Memory B cell (primary cell): ENCODE measurements around the gene PTH.
A peak's percentile ranks its signal among the peaks of the same experiment; 100 is the strongest.

Experiments
- ATAC-seq: fragments of 150-1000 bp; cut with Tn5 transposase; 2 replicates; pipeline ENCODE4 v1.10.0; 2021; ENCODE audit warnings: low read depth, mild to moderate bottlenecking, moderate library complexity
- DNase-seq, 2 donors: peaks; one replicate each; pipeline ENCODE4 v3.0.0; 2022; ENCODE audit warnings: low spot score in 2 of 2
- H3K27ac Mint-ChIP-seq: one replicate; pipeline ENCODE4 v1.8.0; 2022; ENCODE audit warnings: mild to moderate bottlenecking, moderate library complexity, mixed read lengths
- H3K27me3 Mint-ChIP-seq: one replicate; pipeline ENCODE4 v1.8.0; 2022; ENCODE audit warnings: mixed read lengths
- H3K36me3 Mint-ChIP-seq: one replicate; pipeline ENCODE4 v1.8.0; 2022; ENCODE audit warnings: mild to moderate bottlenecking, mixed read lengths
- H3K4me1 Mint-ChIP-seq: one replicate; pipeline ENCODE4 v1.8.0; 2022; ENCODE audit warnings: mixed read lengths
- H3K4me3 Mint-ChIP-seq: one replicate; pipeline ENCODE4 v1.8.0; 2022; ENCODE audit warnings: mild to moderate bottlenecking, moderate library complexity, mixed read lengths
- H3K9me3 Mint-ChIP-seq: one replicate; pipeline ENCODE4 v1.8.0; 2022; ENCODE audit warnings: mixed read lengths

Gene PTH

DNA sequence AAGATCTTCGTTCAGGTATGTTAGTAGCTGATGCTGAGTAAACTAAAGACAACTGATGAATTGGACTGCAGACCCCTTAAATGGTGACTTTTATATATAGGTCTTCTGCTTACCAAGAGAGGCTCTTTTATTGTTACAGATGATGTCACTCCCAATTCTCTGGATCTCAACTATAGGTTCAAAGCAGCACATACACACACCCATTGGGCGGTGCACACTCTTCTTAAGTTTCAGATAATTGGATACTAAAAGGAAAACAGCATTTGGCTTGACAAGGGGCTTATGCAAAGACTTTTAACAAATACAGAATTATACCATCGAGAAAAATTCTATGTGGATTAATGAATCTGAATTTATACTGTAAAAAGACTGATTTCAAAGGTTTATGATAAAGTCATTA lies at the start of gene PTH:
TSS of gene PTH (minus strand) at position 69 of the 400 bp plus-strand sequence. CDS start 3,142 bp downstream, outside the sequence.
- Mint-ChIP-seq H3K36me3 (peaks cover 2% of the 10 kb centered on the region), H3K4me3 (no peak within 1 kb of the TSS), H3K27ac (no peak within 1 kb of the TSS), H3K27me3 (peaks cover 12% of the 10 kb centered on the region), H3K4me1 (no peaks in the 10 kb centered on the region), H3K9me3 (peaks cover 3% of the 10 kb centered on the region)
- DNase-seq, result no peak
- ATAC-seq, result no peak

DNA sequence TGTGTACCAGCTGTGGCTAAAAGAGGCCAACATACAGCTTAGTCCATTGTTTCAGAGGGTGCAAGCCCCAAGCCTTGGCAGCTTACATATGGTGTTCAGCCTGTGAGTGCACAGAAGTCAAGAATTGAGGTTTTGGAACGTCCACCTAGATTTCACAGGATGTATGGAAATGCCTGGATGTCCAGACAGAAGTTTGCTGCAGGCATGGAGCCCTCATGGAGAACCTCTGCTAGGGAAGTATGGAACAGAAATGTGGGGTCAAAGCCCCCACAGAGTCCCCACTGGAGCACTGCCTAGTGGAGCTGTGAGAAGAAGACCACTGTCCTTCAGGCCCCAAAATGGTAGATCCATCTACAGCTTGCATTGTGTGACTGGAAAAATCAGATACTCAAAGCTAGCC lies 42.2 kb upstream of the PTH start:
- no peak for DNase-seq
- no peak for ATAC-seq
- peaks cover 17% of the 10 kb centered on the region for H3K9me3 Mint-ChIP-seq
- no peak overlapping the region for H3K27ac Mint-ChIP-seq
- no peak overlapping the region for H3K4me3 Mint-ChIP-seq
- peaks cover 5% of the 10 kb centered on the region for H3K36me3 Mint-ChIP-seq
- peaks cover 6% of the 10 kb centered on the region for H3K27me3 Mint-ChIP-seq
- H3K4me1 Mint-ChIP-seq, result no peaks in the 10 kb centered on the region

DNA sequence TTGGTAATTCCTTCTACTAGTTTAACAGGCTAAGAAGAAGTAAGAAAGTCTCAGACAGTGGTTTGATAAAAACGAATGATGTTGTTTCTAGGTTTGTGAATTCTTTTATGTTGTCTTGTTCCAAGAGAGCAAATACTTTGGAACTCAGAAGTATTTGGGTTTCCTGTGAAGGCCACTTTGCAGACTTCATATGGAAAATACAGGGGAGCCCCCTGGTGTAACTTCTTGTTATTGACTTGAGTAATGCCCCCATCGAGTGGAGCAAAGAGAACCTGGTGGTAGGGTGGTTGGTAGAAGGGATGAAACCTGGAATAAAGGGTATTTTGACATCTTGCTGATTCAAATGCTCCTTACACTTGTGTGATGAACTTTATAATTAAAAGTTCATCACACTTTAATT lies 40.0 kb upstream of the PTH start:
- DNase-seq, result no peak
- H3K9me3 Mint-ChIP-seq, result peaks cover 17% of the 10 kb centered on the region
- H3K27me3 Mint-ChIP-seq, result peaks cover 6% of the 10 kb centered on the region
- no peak overlapping the region for H3K4me3 Mint-ChIP-seq
- no peak for ATAC-seq
- no peaks in the 10 kb centered on the region for H3K4me1 Mint-ChIP-seq
- H3K27ac Mint-ChIP-seq, result no peak overlapping the region
- H3K36me3 Mint-ChIP-seq, result peaks cover 3% of the 10 kb centered on the region

DNA sequence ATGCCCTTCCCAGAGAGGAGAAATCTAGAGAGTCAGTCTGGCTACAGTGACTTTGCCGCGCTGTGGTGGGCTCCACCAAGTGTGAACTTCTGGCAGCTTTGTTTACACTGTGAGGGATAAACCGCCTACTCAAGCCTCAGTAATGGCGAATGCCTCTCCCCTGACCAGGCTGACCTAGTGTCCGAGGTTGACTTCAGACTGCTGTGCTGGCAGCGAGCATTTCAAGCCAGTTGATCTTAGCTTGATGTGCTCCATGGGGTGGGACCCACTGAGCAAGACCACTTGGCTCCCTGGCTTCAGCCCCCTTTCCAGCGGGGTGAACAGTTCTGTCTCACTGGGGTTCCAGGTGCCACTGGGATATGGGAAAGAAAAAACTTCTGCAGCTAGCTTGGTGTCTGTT lies 38.6 kb upstream of the PTH start:
- ATAC-seq, result no peak
- no peak for DNase-seq
- H3K36me3 Mint-ChIP-seq, result peaks cover 3% of the 10 kb centered on the region
- no peaks in the 10 kb centered on the region for H3K4me1 Mint-ChIP-seq
- peaks cover 6% of the 10 kb centered on the region for H3K27me3 Mint-ChIP-seq
- peaks cover 16% of the 10 kb centered on the region for H3K9me3 Mint-ChIP-seq
- no peak overlapping the region for H3K4me3 Mint-ChIP-seq
- H3K27ac Mint-ChIP-seq, result no peak overlapping the region

DNA sequence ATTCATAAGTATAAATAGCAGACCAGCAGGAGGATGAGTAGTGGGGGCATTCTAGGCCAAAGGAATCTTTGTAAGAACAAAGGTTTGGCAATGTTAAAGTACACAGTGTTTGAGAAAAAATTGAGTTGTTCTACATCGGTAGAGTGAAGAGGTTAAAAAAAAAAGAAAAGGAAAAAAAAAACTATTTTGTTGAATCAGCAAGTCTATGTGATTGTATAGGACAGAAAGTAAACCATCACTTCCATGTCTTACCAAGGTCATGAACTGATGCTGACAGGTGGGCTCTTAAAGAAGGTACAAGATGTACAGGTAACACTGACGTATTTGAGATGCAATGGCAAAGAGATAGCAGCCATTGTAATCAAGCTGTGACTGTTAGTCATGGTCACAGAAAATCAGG lies 29.5 kb upstream of the PTH start:
- DNase-seq (no peak), ATAC-seq (no peak)

DNA sequence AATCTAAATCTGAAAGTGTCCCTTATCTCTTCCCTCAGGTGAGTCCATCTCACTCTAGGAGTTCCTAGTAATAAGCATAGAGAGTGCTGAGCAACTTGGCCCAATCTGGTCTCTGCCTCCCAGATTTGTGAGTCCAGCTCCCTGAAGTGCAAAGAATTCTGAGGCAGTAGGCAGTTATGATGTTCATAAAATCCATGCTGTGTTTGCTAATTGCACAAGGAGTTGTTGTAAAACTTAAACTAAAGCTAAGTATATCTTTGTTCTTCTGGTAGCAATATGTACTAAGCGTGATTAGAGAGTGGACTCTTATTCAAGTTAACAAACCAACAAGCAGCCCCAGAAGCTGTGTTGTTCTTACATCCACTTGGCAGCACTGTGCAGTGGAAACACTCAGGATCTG lies 7.6 kb upstream of the PTH start:
- Mint-ChIP-seq H3K4me1 (no peaks in the 10 kb centered on the region), H3K36me3 (peaks cover 2% of the 10 kb centered on the region), H3K27me3 (peaks cover 4% of the 10 kb centered on the region), H3K27ac (no peak overlapping the region), H3K4me3 (no peak overlapping the region), H3K9me3 (peaks cover under 1% of the 10 kb centered on the region)
- ATAC-seq, result no peak
- no peak for DNase-seq

More for the DNA sequence above, 29.5 kb upstream of the PTH start:
- peaks cover 6% of the 10 kb centered on the region for H3K27me3 Mint-ChIP-seq
- H3K36me3 Mint-ChIP-seq, result no peaks in the 10 kb centered on the region
- H3K9me3 Mint-ChIP-seq, result no peaks in the 10 kb centered on the region
- no peak overlapping the region for H3K4me3 Mint-ChIP-seq
- no peak overlapping the region for H3K27ac Mint-ChIP-seq
- H3K4me1 Mint-ChIP-seq, result no peaks in the 10 kb centered on the region

DNA sequence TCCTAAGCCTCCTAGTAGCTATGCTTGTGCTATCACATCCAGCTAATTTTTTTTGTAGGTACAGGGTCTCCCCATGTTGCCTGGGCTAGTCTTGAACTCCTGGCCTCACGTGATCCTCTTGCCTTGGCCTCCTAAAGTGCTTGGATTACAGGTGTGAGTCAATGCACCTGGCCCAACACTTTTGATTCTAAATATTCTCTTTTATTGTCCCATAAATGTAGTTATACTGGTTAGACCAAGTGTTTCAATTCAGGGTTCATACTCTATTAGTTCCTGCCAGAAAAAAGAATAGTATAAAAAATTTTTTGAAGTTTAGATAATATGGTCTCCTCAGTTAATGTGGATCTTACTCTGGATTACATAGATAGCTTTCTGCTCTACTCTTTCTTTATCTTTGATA lies 6.7 kb upstream of the PTH start:
- Mint-ChIP-seq H3K27ac (no peak overlapping the region), H3K4me3 (no peak overlapping the region), H3K27me3 (peaks cover 7% of the 10 kb centered on the region), H3K4me1 (no peaks in the 10 kb centered on the region), H3K36me3 (peaks cover 2% of the 10 kb centered on the region), H3K9me3 (peaks cover 3% of the 10 kb centered on the region)
- ATAC-seq (no peak), DNase-seq (no peak)

DNA sequence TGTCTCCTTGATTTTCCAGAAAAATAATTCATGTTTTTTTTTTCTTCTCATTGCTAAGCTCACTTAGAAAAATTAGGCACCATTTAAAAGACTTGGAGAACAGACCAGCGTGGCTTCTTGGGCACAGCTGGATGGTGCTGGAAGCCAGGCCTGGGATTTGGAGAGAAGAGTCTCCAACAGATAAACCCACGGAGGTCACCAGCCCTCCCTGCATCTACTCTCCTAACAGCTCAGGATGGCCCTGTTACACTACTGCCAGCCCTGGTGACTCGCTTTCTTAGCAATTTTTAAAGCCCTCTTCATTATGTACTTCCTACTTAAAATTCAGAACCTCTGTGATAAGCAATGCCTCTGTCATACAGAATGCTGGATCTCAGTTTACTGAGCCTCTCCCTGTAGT lies 1.7 kb downstream of the PTH start:
- H3K4me1 Mint-ChIP-seq, result no peaks in the 10 kb centered on the region
- no peak overlapping the region for H3K4me3 Mint-ChIP-seq
- peaks cover 10% of the 10 kb centered on the region for H3K27me3 Mint-ChIP-seq
- ATAC-seq (no peak), DNase-seq (no peak)
- peaks cover 1% of the 10 kb centered on the region for H3K36me3 Mint-ChIP-seq
- peaks cover 3% of the 10 kb centered on the region for H3K9me3 Mint-ChIP-seq
- no peak overlapping the region for H3K27ac Mint-ChIP-seq

DNA sequence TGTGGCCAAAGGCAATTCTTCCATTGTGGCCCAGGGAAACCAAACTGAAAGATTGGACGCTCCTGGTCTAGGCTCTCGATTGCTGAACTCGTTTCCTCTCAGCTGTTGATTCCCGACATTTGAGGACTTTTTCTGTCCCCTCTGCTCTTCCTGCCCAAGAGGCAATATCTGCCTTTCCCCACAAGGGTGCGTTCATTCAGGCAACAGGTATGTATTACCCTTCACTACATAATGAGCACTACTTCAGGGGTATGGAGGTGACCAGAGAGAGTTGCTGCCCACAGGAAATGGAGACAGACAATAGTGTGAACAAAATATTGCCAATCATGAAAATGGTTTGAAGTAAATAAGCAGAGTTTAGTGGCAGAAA lies 8.2 kb downstream of the PTH start:
- H3K9me3 Mint-ChIP-seq, result no peaks in the 10 kb centered on the region
- DNase-seq (no peak), ATAC-seq (peak; percentile 70)

DNA sequence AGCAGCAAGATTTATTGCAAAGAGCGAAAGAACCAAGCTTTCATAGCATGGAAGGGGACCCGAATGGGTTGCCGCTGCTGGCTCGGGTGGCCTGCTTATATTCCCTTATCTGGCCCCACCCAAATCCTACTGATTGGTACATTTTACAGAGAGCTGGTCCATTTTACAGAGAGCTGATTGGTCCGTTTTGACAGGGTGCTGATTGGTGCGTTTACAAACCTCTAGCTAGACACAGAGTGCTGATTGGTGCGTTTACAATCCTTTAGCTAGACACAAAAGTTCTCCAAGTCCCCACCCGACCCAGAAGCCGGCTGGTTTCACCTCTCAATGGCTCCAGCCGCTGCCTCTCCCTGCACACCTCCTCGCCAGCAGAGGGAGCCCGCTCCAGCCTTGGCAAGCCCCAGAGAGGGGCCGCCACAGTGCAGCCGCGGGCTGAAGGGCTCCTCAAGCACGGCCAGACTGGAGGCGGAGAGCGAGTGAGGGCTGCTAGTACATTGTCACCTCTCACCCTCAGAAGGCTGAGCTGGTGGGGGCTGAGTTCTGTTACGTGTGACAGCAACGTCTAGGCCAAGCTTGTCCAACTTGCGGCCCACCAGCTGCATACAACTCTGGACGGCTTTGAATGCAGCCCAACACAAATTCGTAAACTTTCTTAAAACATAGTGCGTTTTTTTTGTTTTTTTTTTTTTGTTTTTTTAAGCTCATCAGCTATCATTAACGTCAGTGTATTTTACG lies 8.7 kb downstream of the PTH start:
- Mint-ChIP-seq H3K4me1 (peaks cover 5% of the 10 kb centered on the region), H3K36me3 (no peaks in the 10 kb centered on the region), H3K9me3 (no peaks in the 10 kb centered on the region), H3K4me3 (peak overlapping the region; percentile 89), H3K27ac (peak overlapping the region; percentile 7), H3K27me3 (peaks cover 5% of the 10 kb centered on the region)
- ATAC-seq, result peak; percentile 93
- DNase-seq, result peak; percentile 52 to 54

More for the DNA sequence above, 8.2 kb downstream of the PTH start:
- H3K27me3 Mint-ChIP-seq, result peaks cover 4% of the 10 kb centered on the region
- peak overlapping the region; percentile 89 for H3K4me3 Mint-ChIP-seq
- peaks cover 5% of the 10 kb centered on the region for H3K4me1 Mint-ChIP-seq
- H3K36me3 Mint-ChIP-seq, result no peaks in the 10 kb centered on the region
- peak overlapping the region; percentile 7 for H3K27ac Mint-ChIP-seq

DNA sequence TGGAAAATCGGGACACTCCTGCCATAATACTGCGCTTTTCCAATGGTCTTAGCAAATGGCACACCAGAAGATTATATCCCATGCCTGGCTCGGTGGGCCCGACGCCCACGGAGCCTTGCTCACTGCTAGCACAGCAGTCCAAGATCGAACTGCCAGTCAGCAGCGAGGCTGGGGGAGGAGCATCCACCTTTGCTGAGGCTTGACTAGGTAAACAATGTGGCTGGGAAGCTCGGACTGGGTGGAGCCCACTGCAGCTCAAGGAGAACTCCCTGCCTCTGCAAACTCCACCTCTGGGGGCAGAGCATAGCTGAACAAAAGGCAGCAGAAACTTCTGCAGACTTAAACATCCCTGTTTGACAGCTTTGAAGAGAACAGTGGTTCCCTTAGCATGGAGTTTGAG lies 15.6 kb downstream of the PTH start:
- DNase-seq, result no peak
- H3K4me3 Mint-ChIP-seq, result no peak overlapping the region
- no peak for ATAC-seq
- no peaks in the 10 kb centered on the region for H3K4me1 Mint-ChIP-seq
- no peak overlapping the region for H3K27ac Mint-ChIP-seq
- no peaks in the 10 kb centered on the region for H3K36me3 Mint-ChIP-seq
- H3K9me3 Mint-ChIP-seq, result peaks cover 2% of the 10 kb centered on the region
- H3K27me3 Mint-ChIP-seq, result peaks cover 14% of the 10 kb centered on the region

DNA sequence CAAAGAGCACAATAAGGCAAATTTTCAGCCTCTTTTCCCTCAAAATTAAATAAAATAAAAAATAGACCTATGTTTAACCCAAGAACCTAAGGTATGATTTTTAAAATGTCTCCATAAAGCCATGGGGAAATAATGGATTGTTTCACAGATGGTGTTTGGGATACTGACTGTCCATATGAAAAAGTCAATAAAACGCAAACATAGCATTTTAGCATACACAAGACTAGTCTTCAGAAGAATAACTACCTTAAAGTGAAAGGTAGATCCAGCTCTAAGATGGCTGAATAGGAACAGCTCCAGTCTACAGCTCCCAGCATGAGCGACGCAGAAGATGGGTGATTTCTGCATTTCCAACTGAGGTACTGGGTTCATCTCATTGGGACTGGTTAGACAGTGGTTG lies 16.1 kb downstream of the PTH start:
- Mint-ChIP-seq H3K27ac (no peak overlapping the region), H3K4me1 (no peaks in the 10 kb centered on the region), H3K9me3 (peaks cover 2% of the 10 kb centered on the region), H3K4me3 (no peak overlapping the region), H3K36me3 (no peaks in the 10 kb centered on the region), H3K27me3 (peaks cover 14% of the 10 kb centered on the region)
- ATAC-seq, result no peak
- no peak for DNase-seq

DNA sequence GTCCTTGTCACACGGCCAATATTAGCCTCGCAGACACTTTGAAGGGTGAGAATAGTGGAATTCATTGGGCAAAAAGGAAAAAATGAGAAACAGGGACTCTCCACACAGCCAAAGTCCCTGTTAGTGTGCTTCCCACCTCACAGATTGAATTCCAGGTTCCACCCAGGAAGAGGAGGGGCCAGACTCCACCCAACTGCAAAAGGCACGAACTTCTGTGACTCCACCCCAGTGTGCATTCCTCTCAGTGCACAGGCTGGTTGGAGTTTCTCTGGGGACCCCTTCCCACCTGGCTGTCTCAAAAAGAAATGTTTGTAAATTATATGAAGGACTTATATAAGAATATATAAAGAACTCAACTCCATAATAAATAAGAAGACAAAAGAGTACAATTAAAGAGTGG lies 20.7 kb downstream of the PTH start:
- H3K9me3 Mint-ChIP-seq, result no peaks in the 10 kb centered on the region
- no peaks in the 10 kb centered on the region for H3K36me3 Mint-ChIP-seq
- ATAC-seq (no peak), DNase-seq (no peak)
- H3K4me1 Mint-ChIP-seq, result no peaks in the 10 kb centered on the region
- H3K27ac Mint-ChIP-seq, result no peak overlapping the region
- peaks cover 10% of the 10 kb centered on the region for H3K27me3 Mint-ChIP-seq
- H3K4me3 Mint-ChIP-seq, result no peak overlapping the region

DNA sequence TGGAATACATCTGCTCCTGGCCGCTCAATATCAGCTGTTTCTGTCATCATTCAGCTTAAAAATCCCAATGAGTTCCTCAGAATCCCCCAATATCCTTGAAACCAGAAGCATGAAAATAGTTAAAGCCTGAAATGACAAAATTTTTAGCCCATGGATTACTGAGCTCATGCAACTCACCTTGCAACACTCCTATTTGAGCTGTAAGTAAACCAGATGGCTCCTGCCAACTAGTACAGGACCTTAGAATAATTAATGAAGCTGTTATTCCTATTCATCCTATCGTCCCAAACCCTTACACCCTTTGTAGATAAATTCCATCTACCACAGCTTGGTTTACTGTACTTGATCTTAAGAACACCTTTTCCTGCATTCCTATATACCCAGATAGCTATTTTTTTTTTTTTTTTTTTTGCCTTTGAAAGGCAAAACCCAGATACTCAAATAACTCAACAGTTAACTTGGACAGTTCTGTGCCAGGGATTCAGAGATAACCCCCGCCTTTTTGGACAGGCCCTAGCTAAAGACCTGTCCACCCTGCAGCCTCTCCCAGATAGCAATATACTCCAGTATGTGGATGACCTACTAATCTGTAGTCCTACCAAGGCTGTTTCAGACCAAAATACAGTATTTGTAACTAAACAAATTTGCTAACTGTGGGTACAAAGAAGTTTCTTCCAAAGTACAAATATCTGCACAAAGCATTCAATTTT lies 22.6 kb downstream of the PTH start:
- no peaks in the 10 kb centered on the region for H3K9me3 Mint-ChIP-seq
- no peaks in the 10 kb centered on the region for H3K36me3 Mint-ChIP-seq
- peaks cover 7% of the 10 kb centered on the region for H3K27me3 Mint-ChIP-seq

DNA sequence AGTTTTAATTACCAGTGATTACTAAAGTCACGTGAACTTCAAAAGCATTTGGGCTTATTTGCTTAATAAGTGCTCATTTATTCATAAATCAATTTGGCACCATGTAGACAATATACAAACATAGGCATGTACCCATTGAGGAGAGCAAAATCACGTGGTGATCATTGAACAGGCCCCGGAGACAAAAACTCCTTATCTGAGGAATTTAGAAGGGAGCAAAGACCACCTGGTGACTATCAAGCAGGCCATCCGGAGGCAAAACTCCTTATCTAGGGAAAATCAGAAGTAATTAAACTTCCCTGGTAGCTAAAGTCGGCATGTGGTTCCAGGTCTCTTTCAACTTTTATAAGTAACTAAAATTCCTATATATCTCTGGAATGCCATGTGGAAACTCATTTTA lies 27.0 kb downstream of the PTH start:
- no peak for DNase-seq
- no peak for ATAC-seq
- Mint-ChIP-seq H3K4me3 (no peak overlapping the region), H3K4me1 (peaks cover 5% of the 10 kb centered on the region), H3K27ac (no peak overlapping the region), H3K9me3 (no peaks in the 10 kb centered on the region), H3K36me3 (no peaks in the 10 kb centered on the region), H3K27me3 (peaks cover 5% of the 10 kb centered on the region)

More for the DNA sequence above, 22.6 kb downstream of the PTH start:
- DNase-seq, result no peak
- no peaks in the 10 kb centered on the region for H3K4me1 Mint-ChIP-seq
- H3K4me3 Mint-ChIP-seq, result no peak overlapping the region
- ATAC-seq, result no peak
- no peak overlapping the region for H3K27ac Mint-ChIP-seq
